LHCN-M2 (cell line): ENCODE data around the gene SUSD2. TPM values are rescaled to one million over a fixed set of nuclear protein-coding genes. Genes with fewer than 3 reads are reported as not detected.

ENCODE experiments used
- DNase-seq: peaks from one replicate; pipeline ENCODE4 v3.0.0-alpha.2; 2012; ENCODE audit warnings: low read depth
- total RNA-seq: library from RNA; depleted of rRNA; stranded (reverse); fragments of >200 nt; gene quantifications from 2 replicates; pipeline ENCODE4 v1.2.3, GENCODE V29; 2014

SUSD2 gene
- total RNA-seq, 1 experiment from 2014 or later = 0.23 TPM

- DNase-seq = no peak
Measured at GRCh38 chr22:24153353-24153752, 27.9 kb upstream of the SUSD2 start.

DNA sequence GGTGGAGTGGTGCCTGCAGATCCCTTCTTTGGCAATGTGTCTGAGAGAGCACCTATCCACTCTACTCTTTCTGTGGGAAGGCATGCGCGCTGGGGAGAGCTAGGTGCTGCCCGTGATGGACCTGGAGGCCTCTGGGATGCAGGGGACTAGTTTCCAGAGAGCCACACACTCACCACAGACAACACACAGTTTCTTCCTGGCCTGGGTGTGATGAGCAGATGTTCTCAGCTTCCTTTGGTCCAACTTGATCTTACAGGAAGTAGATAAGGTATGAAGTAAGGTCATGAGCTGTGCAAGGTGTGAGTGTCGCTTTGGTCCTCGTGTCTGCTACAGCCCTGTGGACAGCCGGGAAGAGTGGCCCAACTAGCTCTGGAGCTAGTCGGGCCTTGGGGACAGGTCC lies 27.3 kb upstream of the SUSD2 start:
- DNase-seq = no peak

GRCh38 chr22:24154826-24155225 lies 26.5 kb upstream of the SUSD2 start:
- DNase-seq = no peak

GRCh38 chr22:24155627-24156140 lies 25.6 kb upstream of the SUSD2 start:
- peak; percentile 78 for DNase-seq

- peak; percentile 26 for DNase-seq
Measured at GRCh38 chr22:24156141-24156912, 25.0 kb upstream of the SUSD2 start.

- peak; percentile 74 for DNase-seq
Measured at GRCh38 chr22:24156913-24157821, 24.1 kb upstream of the SUSD2 start.

GRCh38 chr22:24157822-24158135 lies 23.5 kb upstream of the SUSD2 start:
- peak; percentile 64 for DNase-seq

- no peak for DNase-seq
Measured at GRCh38 chr22:24159650-24160049, 21.6 kb upstream of the SUSD2 start.

GRCh38 chr22:24160546-24160945 lies 20.7 kb upstream of the SUSD2 start:
- no peak for DNase-seq

- DNase-seq = no peak
Measured at GRCh38 chr22:24161485-24161884, 19.8 kb upstream of the SUSD2 start.

DNA sequence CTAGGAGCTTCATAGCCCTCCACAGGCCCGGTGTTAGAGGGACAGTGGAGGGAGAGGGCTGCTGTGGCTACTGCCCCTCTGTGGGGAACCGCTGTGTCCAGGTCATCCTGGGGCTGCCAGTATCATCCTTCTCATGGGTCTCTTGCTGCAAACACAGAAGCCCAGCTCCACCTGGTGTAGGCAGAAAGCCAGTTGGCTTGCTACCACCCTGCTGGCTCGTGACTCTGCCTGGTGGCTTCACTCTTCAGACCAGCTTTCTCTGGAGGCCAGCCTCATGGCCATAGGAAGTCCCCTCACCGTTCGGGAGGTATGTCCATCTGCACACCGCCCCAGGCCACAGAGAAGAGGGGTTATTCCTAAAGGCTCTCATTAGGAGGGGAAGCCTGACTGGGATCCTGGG lies 19.4 kb upstream of the SUSD2 start:
- no peak for DNase-seq

DNA sequence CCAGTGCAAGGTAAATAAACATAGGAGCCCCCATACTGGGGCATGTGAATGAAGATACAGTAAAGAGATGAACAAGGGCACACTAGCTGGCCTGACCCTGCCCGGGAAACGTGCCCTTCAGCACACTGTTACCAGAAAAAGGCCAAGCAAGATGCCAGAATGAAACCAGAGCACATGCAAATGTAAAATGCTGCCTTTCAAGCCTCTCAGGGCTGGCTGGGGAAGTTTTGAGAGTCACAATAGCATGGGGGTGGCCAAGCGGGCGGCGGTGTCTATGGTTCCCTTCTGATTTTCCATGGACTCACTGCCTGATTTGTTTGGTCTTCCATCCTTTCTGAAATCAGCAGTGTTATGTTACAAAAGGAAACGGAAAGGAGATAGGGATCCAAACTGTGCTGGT lies 18.9 kb upstream of the SUSD2 start:
- no peak for DNase-seq

- no peak for DNase-seq
Measured at GRCh38 chr22:24164243-24164642, 17.0 kb upstream of the SUSD2 start.

DNA sequence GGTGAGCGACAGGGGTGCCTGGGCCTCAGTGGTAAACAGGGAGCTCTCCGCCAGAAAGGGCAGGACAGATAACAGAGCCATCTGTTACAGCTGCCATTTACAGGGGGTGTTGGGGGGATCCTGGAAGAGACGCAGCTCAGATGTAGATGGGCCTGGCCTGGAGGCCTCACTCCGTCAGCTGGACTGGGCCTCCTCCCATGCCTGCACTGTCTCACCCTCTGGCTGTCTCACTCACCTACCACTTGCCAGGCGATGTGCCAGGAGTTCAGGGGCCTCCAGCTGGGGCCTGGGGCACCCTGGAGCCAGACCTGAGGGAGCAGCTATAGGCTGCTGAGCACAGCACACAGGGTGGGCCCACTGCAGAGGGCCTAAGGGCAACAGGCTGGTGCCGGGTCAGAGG lies 16.3 kb upstream of the SUSD2 start:
- DNase-seq = no peak

DNA sequence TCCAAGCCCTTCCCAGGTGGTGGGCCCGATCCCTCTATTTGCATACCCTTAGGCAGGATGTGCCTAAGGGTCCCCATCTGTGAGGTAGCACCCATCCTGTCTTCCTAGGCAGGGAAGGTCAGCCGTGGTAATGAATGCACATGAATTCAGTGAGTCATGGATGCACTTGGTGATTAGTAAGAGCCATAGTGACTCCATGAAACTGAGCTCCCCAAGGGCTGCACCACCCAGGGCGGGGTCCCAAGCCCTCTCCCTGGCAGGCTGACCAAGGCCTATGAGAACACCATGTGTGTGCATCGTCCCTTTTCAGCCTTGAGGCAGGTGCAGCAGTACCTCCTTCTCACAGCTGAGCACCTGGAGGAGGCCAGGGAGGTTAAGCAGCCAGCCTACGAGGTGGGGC lies 15.6 kb upstream of the SUSD2 start:
- DNase-seq = no peak

GRCh38 chr22:24166811-24167210 lies 14.5 kb upstream of the SUSD2 start:
- no peak for DNase-seq

- no peak for DNase-seq
Measured at GRCh38 chr22:24169439-24170058, 11.7 kb upstream of the SUSD2 start.

GRCh38 chr22:24170188-24170587 lies 11.1 kb upstream of the SUSD2 start:
- DNase-seq = no peak

DNA sequence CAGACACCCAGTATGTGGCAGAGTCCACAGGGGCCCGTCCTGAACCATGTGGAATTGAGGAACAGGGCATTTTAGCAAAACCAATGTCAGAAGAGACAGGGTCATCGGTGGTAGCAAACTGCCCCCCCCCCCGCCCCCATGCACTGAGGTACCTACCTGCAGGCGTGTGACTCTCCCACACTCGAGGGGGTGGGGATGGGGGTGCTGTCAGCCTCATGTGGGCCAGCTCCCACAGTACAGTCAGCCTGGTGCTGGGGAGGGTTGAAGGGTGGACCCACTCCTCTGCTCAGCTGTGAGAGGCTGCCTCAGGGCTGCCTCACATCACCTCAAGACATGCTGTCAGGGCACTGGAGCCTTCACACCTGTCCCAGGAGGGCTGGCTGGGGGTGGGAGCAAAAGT lies 10.7 kb upstream of the SUSD2 start:
- no peak for DNase-seq

- no peak for DNase-seq
Measured at GRCh38 chr22:24171822-24172221, 9.5 kb upstream of the SUSD2 start.

DNA sequence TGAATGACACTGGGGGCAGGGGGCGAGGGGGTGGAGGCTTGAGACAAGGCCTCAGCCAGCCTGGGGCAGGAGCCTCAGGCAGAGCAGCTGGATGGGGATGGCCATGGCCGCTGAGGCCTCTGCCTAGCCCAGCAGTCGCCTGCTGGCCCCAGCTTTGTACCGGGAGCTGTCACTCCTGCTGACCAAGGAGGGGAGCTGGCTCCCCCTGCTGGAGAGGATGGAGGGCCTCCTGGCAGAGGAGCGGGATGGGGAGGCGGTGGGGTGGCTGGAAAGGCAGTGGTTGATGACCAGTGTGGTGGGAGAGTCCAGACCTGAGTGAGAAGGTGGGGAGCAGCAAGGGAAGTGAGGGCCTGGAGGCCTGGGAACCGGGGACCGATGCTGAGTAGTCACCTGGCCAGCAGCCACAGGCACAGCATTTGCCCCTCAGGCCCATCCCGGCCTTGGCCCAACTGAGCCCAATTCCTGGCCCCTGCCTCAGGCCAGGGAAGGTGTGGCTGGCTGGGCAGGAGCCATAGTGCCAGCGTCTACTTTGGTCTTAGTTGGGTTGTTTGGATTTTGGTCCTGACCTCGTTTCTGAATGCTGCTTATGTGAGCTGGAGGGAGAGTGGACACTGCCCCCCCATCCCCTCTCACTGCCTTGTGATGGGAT lies 6.0 kb upstream of the SUSD2 start:
- DNase-seq = peak; percentile 73

DNA sequence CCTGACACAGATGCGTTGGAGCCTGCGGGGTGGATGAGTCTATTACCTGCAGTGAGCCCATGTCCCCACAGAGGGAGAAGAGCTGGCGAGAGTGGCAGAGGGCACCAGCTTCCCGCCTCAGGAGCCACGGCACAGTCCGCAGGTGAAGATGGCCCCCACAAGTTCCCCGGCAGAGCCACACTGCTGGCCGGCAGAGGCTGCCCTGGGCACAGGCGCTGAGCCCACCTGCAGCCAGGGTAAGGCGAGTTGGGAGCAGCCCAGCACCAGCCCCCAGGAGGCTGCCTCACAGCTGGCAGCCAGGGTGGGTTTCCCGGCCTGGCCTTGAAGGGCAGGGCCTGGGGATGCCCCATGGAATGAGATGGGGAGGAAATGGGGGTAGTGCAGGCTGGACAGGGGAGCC lies 5.2 kb upstream of the SUSD2 start:
- DNase-seq = no peak
